ENCODE results near the gene CACNA1G. TPM values are rescaled to one million over a fixed set of nuclear protein-coding genes. Genes with fewer than 3 reads are reported as not detected.

Gene CACNA1G
- total RNA-seq, 1 donor from 2014 or later: not detected

DNA sequence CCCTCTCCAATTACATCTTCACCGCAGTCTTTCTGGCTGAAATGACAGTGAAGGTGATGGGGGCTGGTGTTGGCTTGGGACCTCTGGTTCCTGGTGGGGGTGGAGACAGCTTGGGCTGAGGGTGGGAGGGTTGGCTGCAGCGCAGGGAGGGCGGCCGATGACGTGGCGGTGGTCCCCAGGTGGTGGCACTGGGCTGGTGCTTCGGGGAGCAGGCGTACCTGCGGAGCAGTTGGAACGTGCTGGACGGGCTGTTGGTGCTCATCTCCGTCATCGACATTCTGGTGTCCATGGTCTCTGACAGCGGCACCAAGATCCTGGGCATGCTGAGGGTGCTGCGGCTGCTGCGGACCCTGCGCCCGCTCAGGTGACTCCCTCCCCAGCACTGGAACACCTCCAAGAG lies 42.3 kb downstream of the CACNA1G start:
- no peak for TF ChIP-seq CTCF (IDR thresholded peaks at IDR 0.05; ENCODE audit: insufficient read depth, low read length, poor library complexity, severe bottlenecking)
- no peak for DNase-seq (ENCODE audit: low read depth)
- no peaks in the 10 kb centered on the region for H3K36me3 ChIP-seq (ENCODE audit: control insufficient read depth, insufficient read depth, low read length)
- peaks cover 63% of the 10 kb centered on the region for H3K27me3 ChIP-seq (ENCODE audit: control insufficient read depth, insufficient read depth, low read length)
- H3K4me3 ChIP-seq (ENCODE audit: low read depth, low read length): no peak overlapping the region

DNA sequence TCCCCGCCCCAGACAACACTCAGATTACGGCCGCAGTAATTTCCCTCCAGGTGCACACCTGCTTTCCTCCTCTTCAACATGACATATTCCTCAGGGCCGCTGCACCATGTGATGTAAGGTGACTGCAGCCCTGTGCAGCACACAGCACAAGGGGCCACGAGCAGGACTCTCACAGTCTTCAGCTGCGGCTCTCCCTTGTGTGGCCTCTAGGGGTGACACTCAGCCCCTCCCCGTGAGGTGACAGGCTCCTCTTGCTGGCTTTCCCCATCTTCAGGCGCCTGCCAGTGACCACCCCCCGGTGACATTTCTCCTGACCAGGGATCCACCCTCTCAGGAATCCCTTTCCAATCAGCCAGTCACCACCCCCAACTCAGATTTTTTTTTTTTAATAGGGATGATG lies 42.8 kb downstream of the CACNA1G start:
- TF ChIP-seq CTCF (IDR thresholded peaks at IDR 0.05; ENCODE audit: insufficient read depth, low read length, poor library complexity, severe bottlenecking): no peak
- Histone ChIP-seq H3K4me3 (ENCODE audit: low read depth, low read length) (no peak overlapping the region), H3K36me3 (ENCODE audit: control insufficient read depth, insufficient read depth, low read length) (no peaks in the 10 kb centered on the region), H3K27me3 (ENCODE audit: control insufficient read depth, insufficient read depth, low read length) (peaks cover 66% of the 10 kb centered on the region)
- no peak for DNase-seq (ENCODE audit: low read depth)

- no peak for TF ChIP-seq CTCF (IDR thresholded peaks at IDR 0.05; ENCODE audit: insufficient read depth, low read length, poor library complexity, severe bottlenecking)
- H3K36me3 ChIP-seq (ENCODE audit: control insufficient read depth, insufficient read depth, low read length): no peaks in the 10 kb centered on the region
- peaks cover 72% of the 10 kb centered on the region for H3K27me3 ChIP-seq (ENCODE audit: control insufficient read depth, insufficient read depth, low read length)
- H3K4me3 ChIP-seq (ENCODE audit: low read depth, low read length): no peak overlapping the region
- DNase-seq (ENCODE audit: low read depth): no peak
Measured at GRCh38 chr17:50604513-50604912, 44.0 kb downstream of the CACNA1G start.

DNA sequence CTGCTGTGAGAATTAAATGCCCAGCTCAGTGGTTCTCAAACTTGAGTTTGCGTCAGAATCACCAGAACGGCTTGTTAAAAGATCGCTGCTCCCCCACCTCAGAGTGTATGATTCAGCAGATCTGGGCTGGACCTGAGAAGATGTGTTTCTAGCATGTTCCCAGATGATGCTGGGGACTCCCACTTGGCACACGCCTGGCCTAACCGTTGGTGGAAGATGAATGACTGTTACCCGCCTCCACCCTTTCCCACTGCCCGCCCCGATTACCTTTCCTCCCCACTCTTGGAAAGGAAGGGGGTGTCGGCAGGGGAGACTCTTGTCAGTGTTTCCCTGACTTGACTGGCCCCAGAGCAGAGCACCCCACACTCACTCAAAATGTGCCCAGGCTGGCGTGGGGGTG lies 44.9 kb downstream of the CACNA1G start:
- peaks cover 73% of the 10 kb centered on the region for H3K27me3 ChIP-seq (ENCODE audit: control insufficient read depth, insufficient read depth, low read length)
- no peak for TF ChIP-seq CTCF (IDR thresholded peaks at IDR 0.05; ENCODE audit: insufficient read depth, low read length, poor library complexity, severe bottlenecking)
- H3K4me3 ChIP-seq (ENCODE audit: low read depth, low read length): no peak overlapping the region
- H3K36me3 ChIP-seq (ENCODE audit: control insufficient read depth, insufficient read depth, low read length): no peaks in the 10 kb centered on the region
- no peak for DNase-seq (ENCODE audit: low read depth)

DNA sequence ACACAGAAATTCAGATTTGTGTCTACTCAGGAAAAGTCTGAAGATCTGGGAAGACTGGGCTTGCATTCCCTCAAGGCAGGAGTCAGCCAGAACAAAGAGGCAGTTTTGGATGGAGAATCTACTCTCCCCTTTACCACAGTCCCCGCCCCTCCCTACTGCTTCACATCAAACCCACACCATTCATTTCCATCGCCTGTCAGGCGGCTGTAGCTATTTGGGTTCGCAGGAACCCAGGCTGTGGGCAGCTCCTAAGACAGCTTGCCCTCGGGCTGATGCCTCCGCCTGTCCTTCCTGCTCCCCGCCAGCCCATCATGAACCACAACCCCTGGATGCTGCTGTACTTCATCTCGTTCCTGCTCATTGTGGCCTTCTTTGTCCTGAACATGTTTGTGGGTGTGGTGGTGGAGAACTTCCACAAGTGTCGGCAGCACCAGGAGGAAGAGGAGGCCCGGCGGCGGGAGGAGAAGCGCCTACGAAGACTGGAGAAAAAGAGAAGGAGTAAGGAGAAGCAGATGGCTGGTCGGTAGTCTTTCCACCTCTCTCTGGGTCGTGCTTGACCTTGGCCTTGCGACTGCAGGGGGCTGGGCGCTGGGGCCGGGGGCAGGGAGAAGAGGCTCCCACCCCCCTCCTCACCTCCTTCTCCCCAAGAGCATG lies 47.1 kb downstream of the CACNA1G start:
- TF ChIP-seq CTCF (IDR thresholded peaks at IDR 0.05; ENCODE audit: insufficient read depth, low read length, poor library complexity, severe bottlenecking): no peak
- H3K4me3 ChIP-seq (ENCODE audit: low read depth, low read length): no peak overlapping the region
- DNase-seq (ENCODE audit: low read depth): no peak
- no peaks in the 10 kb centered on the region for H3K36me3 ChIP-seq (ENCODE audit: control insufficient read depth, insufficient read depth, low read length)
- peaks cover 52% of the 10 kb centered on the region for H3K27me3 ChIP-seq (ENCODE audit: control insufficient read depth, insufficient read depth, low read length)
